ENCODE results near the gene RBP3. TPM values are rescaled to one million over a fixed set of nuclear protein-coding genes. Genes with fewer than 3 reads are reported as not detected.

The RBP3 gene
- polyA plus RNA-seq (ENCODE audit: insufficient read length in 4 of 4): under 1 TPM; 0.07 to 0.11 (median 0.08) TPM

DNA sequence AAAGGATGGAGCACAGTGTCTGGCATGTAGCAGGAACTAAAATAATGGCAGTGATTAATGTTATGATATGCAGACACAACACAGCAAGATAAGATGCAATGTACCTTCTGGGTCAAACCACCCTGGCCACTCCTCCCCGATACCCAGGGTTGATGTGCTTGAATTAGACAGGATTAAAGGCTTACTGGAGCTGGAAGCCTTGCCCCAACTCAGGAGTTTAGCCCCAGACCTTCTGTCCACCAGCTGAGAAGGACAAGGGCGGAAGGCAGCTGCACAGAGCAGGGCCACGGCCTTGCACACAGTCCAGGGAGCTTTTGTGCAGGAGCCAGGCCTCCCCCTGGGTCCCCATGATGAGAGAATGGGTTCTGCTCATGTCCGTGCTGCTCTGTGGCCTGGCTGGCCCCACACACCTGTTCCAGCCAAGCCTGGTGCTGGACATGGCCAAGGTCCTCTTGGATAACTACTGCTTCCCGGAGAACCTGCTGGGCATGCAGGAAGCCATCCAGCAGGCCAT is at the start of gene RBP3:
Gene RBP3 (plus strand): TSS at position 226 of the 514 bp plus-strand sequence. CDS start 122 bp downstream, at position 348.
- no peak for DNase-seq (ENCODE audit: low read depth in 4 of 4, low spot score in 3 of 4)

GRCh38 chr10:47298715-47299114 is 49.4 kb upstream of the RBP3 start:
- DNase-seq (ENCODE audit: low read depth in 4 of 4, low spot score in 3 of 4): no peak

- DNase-seq (ENCODE audit: low read depth in 4 of 4, low spot score in 3 of 4): no peak
These were observed 48.3 kb upstream of the RBP3 start, which contains the start of gene GDF10 for GRCh38 chr10:47299611-47300428. GDF10 (plus strand) TSS chr10:47300197; CDS start chr10:47300652, 455 bp downstream.

DNA sequence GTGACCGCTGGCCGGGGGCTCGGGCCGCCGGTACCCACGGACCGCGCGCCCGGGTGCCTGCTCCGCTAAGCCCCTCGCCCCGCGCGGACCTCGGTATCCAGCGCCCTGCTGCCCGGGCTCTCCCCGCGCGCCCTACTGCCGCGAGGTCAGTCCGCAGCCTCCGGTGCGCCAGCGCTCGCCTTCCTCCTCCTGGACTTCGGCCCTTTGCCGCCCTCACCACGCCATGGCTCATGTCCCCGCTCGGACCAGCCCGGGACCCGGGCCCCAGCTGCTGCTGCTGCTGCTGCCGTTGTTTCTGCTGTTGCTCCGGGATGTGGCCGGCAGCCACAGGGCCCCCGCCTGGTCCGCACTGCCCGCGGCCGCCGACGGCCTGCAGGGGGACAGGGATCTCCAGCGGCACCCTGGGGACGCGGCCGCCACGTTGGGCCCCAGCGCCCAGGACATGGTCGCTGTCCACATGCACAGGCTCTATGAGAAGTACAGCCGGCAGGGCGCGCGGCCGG is 47.7 kb upstream of the RBP3 start:
- no peak for DNase-seq (ENCODE audit: low read depth in 4 of 4, low spot score in 3 of 4)

- DNase-seq (ENCODE audit: low read depth in 4 of 4, low spot score in 3 of 4): no peak
These were observed 46.3 kb upstream of the RBP3 start for GRCh38 chr10:47301833-47302232.

- DNase-seq (ENCODE audit: low read depth in 4 of 4, low spot score in 3 of 4): no peak
These were observed 45.1 kb upstream of the RBP3 start for GRCh38 chr10:47303105-47303504.

GRCh38 chr10:47303866-47304265 is 44.3 kb upstream of the RBP3 start:
- DNase-seq (ENCODE audit: low read depth in 4 of 4, low spot score in 3 of 4): no peak

- no peak for DNase-seq (ENCODE audit: low read depth in 4 of 4, low spot score in 3 of 4)
These were observed 42.6 kb upstream of the RBP3 start for GRCh38 chr10:47305566-47305965.

- no peak for DNase-seq (ENCODE audit: low read depth in 4 of 4, low spot score in 3 of 4)
These were observed 41.6 kb upstream of the RBP3 start for GRCh38 chr10:47306387-47307210.

GRCh38 chr10:47307381-47307780 is 40.8 kb upstream of the RBP3 start:
- no peak for DNase-seq (ENCODE audit: low read depth in 4 of 4, low spot score in 3 of 4)

- DNase-seq (ENCODE audit: low read depth in 4 of 4, low spot score in 3 of 4): no peak
These were observed 39.4 kb upstream of the RBP3 start for GRCh38 chr10:47308775-47309174.

GRCh38 chr10:47309408-47310089 is 38.6 kb upstream of the RBP3 start:
- no peak for DNase-seq (ENCODE audit: low read depth in 4 of 4, low spot score in 3 of 4)

DNA sequence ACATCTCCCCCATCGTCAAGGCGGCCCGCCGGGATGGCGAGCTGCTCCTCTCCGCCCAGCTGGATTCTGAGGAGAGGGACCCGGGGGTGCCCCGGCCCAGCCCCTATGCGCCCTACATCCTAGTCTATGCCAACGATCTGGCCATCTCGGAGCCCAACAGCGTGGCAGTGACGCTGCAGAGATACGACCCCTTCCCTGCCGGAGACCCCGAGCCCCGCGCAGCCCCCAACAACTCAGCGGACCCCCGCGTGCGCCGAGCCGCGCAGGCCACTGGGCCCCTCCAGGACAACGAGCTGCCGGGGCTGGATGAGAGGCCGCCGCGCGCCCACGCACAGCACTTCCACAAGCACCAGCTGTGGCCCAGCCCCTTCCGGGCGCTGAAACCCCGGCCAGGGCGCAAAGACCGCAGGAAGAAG is 38.1 kb upstream of the RBP3 start:
- DNase-seq (ENCODE audit: low read depth in 4 of 4, low spot score in 3 of 4): no peak

- no peak for DNase-seq (ENCODE audit: low read depth in 4 of 4, low spot score in 3 of 4)
These were observed 36.8 kb upstream of the RBP3 start for GRCh38 chr10:47311193-47311931.

- DNase-seq (ENCODE audit: low read depth in 4 of 4, low spot score in 3 of 4): peak in 3 of 4 donors; percentile 38 to 55 (median 45)
These were observed 36.1 kb upstream of the RBP3 start for GRCh38 chr10:47311932-47312662.

DNA sequence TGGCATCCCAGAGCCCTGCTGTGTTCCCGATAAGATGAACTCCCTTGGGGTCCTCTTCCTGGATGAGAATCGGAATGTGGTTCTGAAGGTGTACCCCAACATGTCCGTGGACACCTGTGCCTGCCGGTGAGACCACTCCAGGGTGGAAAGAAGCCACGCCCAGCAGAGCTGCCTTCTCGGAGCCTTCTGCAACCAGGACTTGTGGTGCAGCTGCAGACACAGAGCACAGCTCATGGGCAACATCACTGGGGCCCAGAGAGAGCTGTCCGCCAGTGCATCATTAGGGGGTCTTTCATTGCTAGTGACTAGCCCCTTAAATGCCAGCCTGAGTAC is 35.5 kb upstream of the RBP3 start:
- no peak for DNase-seq (ENCODE audit: low read depth in 4 of 4, low spot score in 3 of 4)

DNA sequence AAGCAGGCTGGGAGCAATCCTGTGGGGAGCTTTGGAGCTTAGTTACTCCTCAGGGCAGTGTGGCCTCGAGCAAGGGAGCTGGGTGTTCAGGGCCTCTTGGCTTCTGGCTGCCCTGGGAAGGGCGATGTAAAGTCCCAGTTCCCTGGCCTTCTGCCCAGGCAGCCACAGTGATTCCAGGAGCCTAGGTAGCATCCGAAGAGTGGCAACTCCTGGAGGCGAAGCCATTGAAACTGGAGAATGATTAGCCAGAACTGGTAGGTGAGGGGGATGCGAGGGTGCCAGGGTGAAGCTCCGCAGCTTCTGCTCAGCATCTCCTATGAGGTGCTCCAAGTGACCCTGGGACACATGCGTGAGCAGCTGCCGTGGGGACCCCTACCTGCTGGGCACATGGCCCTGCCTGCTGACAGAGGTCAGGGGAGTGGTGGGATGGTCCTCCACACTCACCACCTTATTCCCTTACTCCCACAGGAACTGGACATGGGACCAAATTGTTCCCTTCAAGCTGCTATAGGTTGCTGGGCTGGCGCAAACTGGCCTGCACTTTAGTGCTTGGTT is 33.7 kb upstream of the RBP3 start:
- DNase-seq (ENCODE audit: low read depth in 4 of 4, low spot score in 3 of 4): no peak

- no peak for DNase-seq (ENCODE audit: low read depth in 4 of 4, low spot score in 3 of 4)
These were observed 32.7 kb upstream of the RBP3 start for GRCh38 chr10:47315421-47315820.

- DNase-seq (ENCODE audit: low read depth in 4 of 4, low spot score in 3 of 4): no peak
These were observed 32.0 kb upstream of the RBP3 start for GRCh38 chr10:47316131-47316530.

Data from right renal pelvis (tissue), 4 donors.